ENCODE data around the gene TMEM258.

TMEM258 gene

DNA sequence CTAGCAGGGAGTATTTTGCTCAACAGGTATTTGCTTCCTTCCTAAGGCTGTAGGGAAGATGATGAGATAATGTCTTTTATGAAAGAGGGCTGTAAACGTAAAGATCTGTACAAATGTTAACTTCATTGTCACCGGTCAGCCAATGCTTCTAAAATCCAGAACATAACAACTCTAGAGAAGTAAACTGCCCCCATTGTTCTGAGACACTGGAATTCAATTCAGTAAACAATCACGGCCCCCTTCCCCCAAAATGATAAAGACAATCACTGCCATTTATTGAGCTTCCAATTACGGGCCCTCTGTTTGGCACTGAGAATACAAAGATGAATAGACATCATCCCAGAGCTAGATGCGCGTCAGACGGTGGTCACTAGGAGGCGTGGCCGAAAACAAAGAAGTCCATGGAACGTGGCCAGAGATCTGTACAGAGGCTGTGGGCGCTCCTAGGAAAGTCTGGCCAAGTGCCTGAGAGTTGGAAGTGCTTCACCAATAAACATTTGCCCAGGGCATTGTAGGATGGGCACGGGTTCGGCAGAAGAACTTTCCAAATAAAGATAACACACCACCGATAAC is 576 bp downstream of the TMEM258 start (continued):
- TF ChIP-seq ZFP69B (tag by site-specific recombination; IDR thresholded peaks at IDR 0.05) (no peak), ZXDB (tag by site-specific recombination; IDR thresholded peaks at IDR 0.05) (no peak), ZNF660 (tag by site-specific recombination; IDR thresholded peaks at IDR 0.05) (peak; percentile 18; the same call in 1 of the 2 replicates)

DNA sequence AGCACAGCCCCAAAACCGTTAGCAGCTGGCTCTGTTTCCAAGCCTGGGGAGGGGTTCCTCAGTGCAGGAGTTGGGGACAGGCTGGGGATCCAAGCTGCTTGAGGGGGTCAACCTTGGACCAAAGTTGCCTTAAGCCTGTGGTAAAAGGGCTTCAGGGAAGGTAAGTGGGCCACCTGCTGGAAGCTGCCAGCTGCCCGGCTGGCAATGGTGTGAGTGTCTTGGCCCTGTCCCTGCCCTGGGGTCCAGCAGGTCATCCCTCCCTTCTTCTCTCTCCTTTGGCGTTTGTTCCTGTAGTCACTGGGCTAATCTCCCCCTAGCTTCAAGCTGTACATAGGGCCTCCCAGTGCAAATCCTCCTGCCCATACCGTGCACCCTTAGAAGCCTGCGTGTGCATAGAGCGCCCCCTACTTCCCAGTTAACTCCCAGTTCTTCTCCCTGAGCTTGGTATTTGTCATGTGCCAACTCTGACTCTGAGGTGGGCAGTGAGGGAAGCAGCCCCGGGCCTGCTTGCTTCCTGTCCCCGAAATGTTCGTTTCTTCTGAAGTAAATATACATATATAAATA is 4.4 kb downstream of the TMEM258 start:
- H3K36me3 ChIP-seq (ENCODE audit: control insufficient read depth in 2 of 2, insufficient read depth in 1 of 2, low read length in 2 of 2) = peaks cover 0 to 74% of the 10 kb centered on the region in 2 experiments; a peak in 1 of 3 replicates
- ChIA-PET CTCF (interaction anchor here (0.5 to 9.0 kb wide), 20 partner anchors 9 to 1188 kb away, joined by 3 to 118 read pairs (median 4); no protein-coding TSS in a partner anchor), POLR2A (interaction anchor here (0.6 to 1.8 kb wide), 4 partner anchors 9 to 41 kb away, joined by 3 to 5 read pairs (median 4); no protein-coding TSS in a partner anchor)
- TF ChIP-seq, protein P1, sequence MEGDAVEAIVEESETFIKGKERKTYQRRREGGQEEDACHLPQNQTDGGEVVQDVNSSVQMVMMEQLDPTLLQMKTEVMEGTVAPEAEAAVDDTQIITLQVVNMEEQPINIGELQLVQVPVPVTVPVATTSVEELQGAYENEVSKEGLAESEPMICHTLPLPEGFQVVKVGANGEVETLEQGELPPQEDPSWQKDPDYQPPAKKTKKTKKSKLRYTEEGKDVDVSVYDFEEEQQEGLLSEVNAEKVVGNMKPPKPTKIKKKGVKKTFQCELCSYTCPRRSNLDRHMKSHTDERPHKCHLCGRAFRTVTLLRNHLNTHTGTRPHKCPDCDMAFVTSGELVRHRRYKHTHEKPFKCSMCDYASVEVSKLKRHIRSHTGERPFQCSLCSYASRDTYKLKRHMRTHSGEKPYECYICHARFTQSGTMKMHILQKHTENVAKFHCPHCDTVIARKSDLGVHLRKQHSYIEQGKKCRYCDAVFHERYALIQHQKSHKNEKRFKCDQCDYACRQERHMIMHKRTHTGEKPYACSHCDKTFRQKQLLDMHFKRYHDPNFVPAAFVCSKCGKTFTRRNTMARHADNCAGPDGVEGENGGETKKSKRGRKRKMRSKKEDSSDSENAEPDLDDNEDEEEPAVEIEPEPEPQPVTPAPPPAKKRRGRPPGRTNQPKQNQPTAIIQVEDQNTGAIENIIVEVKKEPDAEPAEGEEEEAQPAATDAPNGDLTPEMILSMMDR (tag by site-specific recombination; IDR thresholded peaks at IDR 0.05) = peak; percentile 54
- TF ChIP-seq ZNF654 (tag by site-specific recombination; IDR thresholded peaks at IDR 0.05; ENCODE audit: low read depth) (0 out of 2 replicates have a peak, but pooled peaks have one; percentile 7), HOXD13 (CRISPR knock-in tag; IDR thresholded peaks at IDR 0.05; ENCODE audit: borderline replicate concordance) (no peak)
- no peaks in the 10 kb centered on the region for H3K9me3 ChIP-seq (ENCODE audit: control insufficient read depth, insufficient read depth, low read depth, low read length)
- no peak overlapping the region for H3K4me3 ChIP-seq (ENCODE audit: low read depth, low read length)
- no peaks in the 10 kb centered on the region for H3K4me1 ChIP-seq (ENCODE audit: control insufficient read depth, insufficient read depth, low read length)
- no peak overlapping the region for H3K27ac ChIP-seq (ENCODE audit: extremely low read depth, low read depth, low read length)

DNA sequence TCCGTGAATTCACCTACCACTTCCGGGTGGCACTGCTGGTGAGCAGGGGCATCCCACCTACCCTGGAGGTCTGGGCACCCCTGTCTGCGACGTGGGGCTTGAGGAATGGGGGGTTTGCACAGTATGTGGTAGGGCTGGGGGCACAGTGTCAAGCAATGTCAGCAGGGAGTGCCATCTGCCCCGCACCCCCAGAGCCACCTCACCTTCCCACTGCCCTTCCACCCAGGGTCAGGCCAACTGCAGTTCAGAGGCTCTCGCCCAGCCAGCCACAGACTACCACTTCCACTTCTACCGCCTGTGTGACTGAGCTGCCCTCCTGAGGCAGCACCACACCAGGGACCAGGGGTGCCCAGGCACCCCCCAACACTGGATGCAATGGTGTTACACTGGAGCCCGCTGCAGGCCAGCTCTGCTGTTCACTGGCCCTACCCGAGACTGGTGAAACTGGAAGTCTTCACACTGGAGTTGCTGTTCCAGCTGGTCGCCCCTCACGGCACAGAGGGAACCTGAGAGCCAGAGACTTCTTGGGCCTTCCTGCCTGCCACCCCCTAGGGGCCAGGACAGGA is 6.5 kb downstream of the TMEM258 start:
- H3K9me3 ChIP-seq (ENCODE audit: control insufficient read depth, insufficient read depth, low read depth, low read length) = no peaks in the 10 kb centered on the region
- POLR2A ChIA-PET = no interaction called here
- no peaks in the 10 kb centered on the region for H3K4me1 ChIP-seq (ENCODE audit: control insufficient read depth, insufficient read depth, low read length)
- H3K4me3 ChIP-seq (ENCODE audit: low read depth, low read length) = no peak overlapping the region
- CTCF ChIA-PET = interaction anchor here (0.6 to 9.0 kb wide), 5 partner anchors 12 to 414 kb away, joined by 3 to 118 read pairs (median 4); no protein-coding TSS in a partner anchor
- peaks cover 0 to 84% of the 10 kb centered on the region in 2 experiments; a peak in 1 of 3 replicates for H3K36me3 ChIP-seq (ENCODE audit: control insufficient read depth in 2 of 2, insufficient read depth in 1 of 2, low read length in 2 of 2)
- H3K27ac ChIP-seq (ENCODE audit: extremely low read depth, low read depth, low read length) = no peak overlapping the region
- no peak for TF ChIP-seq ZNF221 (tag by site-specific recombination; IDR thresholded peaks at IDR 0.05; ENCODE audit: borderline replicate concordance)
- TF ChIP-seq ZNF311 (tag by site-specific recombination; IDR thresholded peaks at IDR 0.05; ENCODE audit: borderline replicate concordance) = no peak
- TF ChIP-seq, protein P2, sequence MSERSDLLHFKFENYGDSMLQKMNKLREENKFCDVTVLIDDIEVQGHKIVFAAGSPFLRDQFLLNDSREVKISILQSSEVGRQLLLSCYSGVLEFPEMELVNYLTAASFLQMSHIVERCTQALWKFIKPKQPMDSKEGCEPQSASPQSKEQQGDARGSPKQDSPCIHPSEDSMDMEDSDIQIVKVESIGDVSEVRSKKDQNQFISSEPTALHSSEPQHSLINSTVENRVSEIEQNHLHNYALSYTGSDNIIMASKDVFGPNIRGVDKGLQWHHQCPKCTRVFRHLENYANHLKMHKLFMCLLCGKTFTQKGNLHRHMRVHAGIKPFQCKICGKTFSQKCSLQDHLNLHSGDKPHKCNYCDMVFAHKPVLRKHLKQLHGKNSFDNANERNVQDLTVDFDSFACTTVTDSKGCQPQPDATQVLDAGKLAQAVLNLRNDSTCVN (tag by site-specific recombination; optimal IDR thresholded peaks at IDR 0.05) = no peak
- TF ChIP-seq, protein P3, sequence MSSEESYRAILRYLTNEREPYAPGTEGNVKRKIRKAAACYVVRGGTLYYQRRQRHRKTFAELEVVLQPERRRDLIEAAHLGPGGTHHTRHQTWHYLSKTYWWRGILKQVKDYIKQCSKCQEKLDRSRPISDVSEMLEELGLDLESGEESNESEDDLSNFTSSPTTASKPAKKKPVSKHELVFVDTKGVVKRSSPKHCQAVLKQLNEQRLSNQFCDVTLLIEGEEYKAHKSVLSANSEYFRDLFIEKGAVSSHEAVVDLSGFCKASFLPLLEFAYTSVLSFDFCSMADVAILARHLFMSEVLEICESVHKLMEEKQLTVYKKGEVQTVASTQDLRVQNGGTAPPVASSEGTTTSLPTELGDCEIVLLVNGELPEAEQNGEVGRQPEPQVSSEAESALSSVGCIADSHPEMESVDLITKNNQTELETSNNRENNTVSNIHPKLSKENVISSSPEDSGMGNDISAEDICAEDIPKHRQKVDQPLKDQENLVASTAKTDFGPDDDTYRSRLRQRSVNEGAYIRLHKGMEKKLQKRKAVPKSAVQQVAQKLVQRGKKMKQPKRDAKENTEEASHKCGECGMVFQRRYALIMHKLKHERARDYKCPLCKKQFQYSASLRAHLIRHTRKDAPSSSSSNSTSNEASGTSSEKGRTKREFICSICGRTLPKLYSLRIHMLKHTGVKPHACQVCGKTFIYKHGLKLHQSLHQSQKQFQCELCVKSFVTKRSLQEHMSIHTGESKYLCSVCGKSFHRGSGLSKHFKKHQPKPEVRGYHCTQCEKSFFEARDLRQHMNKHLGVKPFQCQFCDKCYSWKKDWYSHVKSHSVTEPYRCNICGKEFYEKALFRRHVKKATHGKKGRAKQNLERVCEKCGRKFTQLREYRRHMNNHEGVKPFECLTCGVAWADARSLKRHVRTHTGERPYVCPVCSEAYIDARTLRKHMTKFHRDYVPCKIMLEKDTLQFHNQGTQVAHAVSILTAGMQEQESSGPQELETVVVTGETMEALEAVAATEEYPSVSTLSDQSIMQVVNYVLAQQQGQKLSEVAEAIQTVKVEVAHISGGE (tag by site-specific recombination; conservative IDR thresholded peaks at IDR 0.05; ENCODE audit: low read depth) = no peak
- TF ChIP-seq ZNF223 (tag by site-specific recombination; IDR thresholded peaks at IDR 0.05) = no peak
- no peak for TF ChIP-seq GLIS1 (tag by site-specific recombination; IDR thresholded peaks at IDR 0.05)
- no peak for TF ChIP-seq ZNF658 (tag by site-specific recombination; IDR thresholded peaks at IDR 0.05)
- no peak for TF ChIP-seq ZSCAN16 (tag by site-specific recombination; IDR thresholded peaks at IDR 0.05)
- TF ChIP-seq ZNF146 (tag by site-specific recombination; IDR thresholded peaks at IDR 0.05) = no peak
- no peak for TF ChIP-seq ZNF324 (tag by site-specific recombination; IDR thresholded peaks at IDR 0.05)
- TF ChIP-seq, protein P4, sequence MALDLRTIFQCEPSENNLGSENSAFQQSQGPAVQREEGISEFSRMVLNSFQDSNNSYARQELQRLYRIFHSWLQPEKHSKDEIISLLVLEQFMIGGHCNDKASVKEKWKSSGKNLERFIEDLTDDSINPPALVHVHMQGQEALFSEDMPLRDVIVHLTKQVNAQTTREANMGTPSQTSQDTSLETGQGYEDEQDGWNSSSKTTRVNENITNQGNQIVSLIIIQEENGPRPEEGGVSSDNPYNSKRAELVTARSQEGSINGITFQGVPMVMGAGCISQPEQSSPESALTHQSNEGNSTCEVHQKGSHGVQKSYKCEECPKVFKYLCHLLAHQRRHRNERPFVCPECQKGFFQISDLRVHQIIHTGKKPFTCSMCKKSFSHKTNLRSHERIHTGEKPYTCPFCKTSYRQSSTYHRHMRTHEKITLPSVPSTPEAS (tag by site-specific recombination; IDR thresholded peaks at IDR 0.05) = no peak
- TF ChIP-seq, protein P5, sequence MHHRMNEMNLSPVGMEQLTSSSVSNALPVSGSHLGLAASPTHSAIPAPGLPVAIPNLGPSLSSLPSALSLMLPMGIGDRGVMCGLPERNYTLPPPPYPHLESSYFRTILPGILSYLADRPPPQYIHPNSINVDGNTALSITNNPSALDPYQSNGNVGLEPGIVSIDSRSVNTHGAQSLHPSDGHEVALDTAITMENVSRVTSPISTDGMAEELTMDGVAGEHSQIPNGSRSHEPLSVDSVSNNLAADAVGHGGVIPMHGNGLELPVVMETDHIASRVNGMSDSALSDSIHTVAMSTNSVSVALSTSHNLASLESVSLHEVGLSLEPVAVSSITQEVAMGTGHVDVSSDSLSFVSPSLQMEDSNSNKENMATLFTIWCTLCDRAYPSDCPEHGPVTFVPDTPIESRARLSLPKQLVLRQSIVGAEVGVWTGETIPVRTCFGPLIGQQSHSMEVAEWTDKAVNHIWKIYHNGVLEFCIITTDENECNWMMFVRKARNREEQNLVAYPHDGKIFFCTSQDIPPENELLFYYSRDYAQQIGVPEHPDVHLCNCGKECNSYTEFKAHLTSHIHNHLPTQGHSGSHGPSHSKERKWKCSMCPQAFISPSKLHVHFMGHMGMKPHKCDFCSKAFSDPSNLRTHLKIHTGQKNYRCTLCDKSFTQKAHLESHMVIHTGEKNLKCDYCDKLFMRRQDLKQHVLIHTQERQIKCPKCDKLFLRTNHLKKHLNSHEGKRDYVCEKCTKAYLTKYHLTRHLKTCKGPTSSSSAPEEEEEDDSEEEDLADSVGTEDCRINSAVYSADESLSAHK (tag by site-specific recombination; IDR thresholded peaks at IDR 0.05) = no peak
- TF ChIP-seq OSR2 (tag by site-specific recombination; IDR thresholded peaks at IDR 0.05) = no peak
- TF ChIP-seq ZNF510 (tag by site-specific recombination; IDR thresholded peaks at IDR 0.05; ENCODE audit: insufficient replicate concordance) = no peak
- TF ChIP-seq FEZF1 (tag by site-specific recombination; IDR thresholded peaks at IDR 0.05) = no peak
- TF ChIP-seq ZBTB48 (tag by site-specific recombination; IDR thresholded peaks at IDR 0.05) = no peak

Data from HEK293 (cell line).